ENCODE measurements around the gene CRK. TPM values are rescaled to one million over a fixed set of nuclear protein-coding genes. Genes with fewer than 3 reads are reported as not detected.
"Not testable (repeated sequence)": the region's sequence is repeated elsewhere in the genome, so short reads cannot be mapped to it uniquely, and the experiment has no call there.

CRK gene
- total and polyA plus RNA-seq, 12 donors, result 22.2 to 47.5 (median 36.0) TPM

- no peak for TF ChIP-seq CTCF (IDR thresholded peaks at IDR 0.05)
- Histone ChIP-seq H3K4me3 (no peak overlapping the region), H3K27me3 (no peaks in the 10 kb centered on the region), H3K4me1 (peaks cover 21 to 83% (median 68%) of the 10 kb centered on the region in 9 donors), H3K27ac (peak overlapping the region in 2 of 10 donors; percentile 1 to 97), H3K36me3 (peaks cover 0 to 40% (median 0%) of the 10 kb centered on the region in 9 donors), H3K9me3 (no peaks in the 10 kb centered on the region)
- intact Hi-C loops (cut with DNase I), result loop anchor here in 6 of 10 donors (5.0 to 10.0 kb wide), 4 partner anchors 58 to 88 kb away; partner anchors contain the start of gene INPP5K (in 3 of the 6)
- no peak for ATAC-seq
- peak in 1 of 2 donors; percentile 1 for DNase-seq
- WGBS, 2 donors, result 49 to 51% methylated on average over 5 of the region's 5 CpGs
These were observed 3.2 kb downstream of the CRK start for GRCh38 chr17:1452836-1453235.

DNA sequence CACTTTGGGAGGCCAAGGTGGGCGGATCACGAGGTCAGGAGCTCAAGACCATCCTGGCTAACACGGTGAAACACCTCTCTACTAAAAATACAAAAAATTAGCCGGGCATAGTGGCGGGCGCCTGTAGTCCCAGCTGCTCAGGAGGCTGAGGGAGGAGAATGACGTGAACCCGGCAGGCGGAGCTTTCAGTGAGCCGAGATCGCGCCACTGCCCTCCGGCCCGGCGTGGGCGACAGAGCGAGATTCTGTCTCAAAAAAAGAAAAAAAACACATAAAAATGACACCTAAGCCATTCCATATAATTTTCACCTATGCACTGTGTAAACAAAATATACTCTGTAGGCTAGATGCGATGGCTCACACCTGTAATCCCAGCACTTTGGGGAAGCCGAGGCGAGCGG is 5.8 kb downstream of the CRK start:
- Histone ChIP-seq H3K4me1 (peaks cover 22 to 94% (median 86%) of the 10 kb centered on the region in 9 donors), H3K36me3 (peaks cover 0 to 45% (median 0%) of the 10 kb centered on the region in 9 donors), H3K27ac (peak overlapping the region in 1 of 10 donors; percentile 15)
- intact Hi-C loops (cut with DNase I), result loop anchor here in 6 of 10 donors (5.0 to 10.0 kb wide), 4 partner anchors 55 to 85 kb away; partner anchors contain the start of gene INPP5K (in 3 of the 6)
- peak in 1 of 2 donors; percentile 3 for DNase-seq
- H3K4me3 ChIP-seq, ATAC-seq, H3K27me3 ChIP-seq, H3K9me3 ChIP-seq: not testable (repeated sequence)
- WGBS, 2 donors, result 94 to 95% methylated on average over 20 to 21 of the region's 21 CpGs

- Histone ChIP-seq H3K27me3 (no peaks in the 10 kb centered on the region), H3K27ac (peak overlapping the region in 1 of 10 donors; percentile 87), H3K4me3 (no peak overlapping the region), H3K4me1 (peaks cover 18 to 90% (median 84%) of the 10 kb centered on the region in 9 donors), H3K36me3 (peaks cover 0 to 46% (median 0%) of the 10 kb centered on the region in 9 donors), H3K9me3 (no peaks in the 10 kb centered on the region)
- no peak for DNase-seq
- ATAC-seq, result no peak
- 87 to 89% methylated on average over 5 of the region's 5 CpGs for WGBS, 2 donors
- intact Hi-C loops (cut with DNase I), result loop anchor here in 1 of 10 donors (5.0 kb wide), 1 partner anchor 77 kb away; no protein-coding TSS in a partner anchor
- no peak for TF ChIP-seq CTCF (IDR thresholded peaks at IDR 0.05)
These were observed 6.5 kb downstream of the CRK start for GRCh38 chr17:1449412-1449967.

GRCh38 chr17:1447052-1447451 is 9.0 kb downstream of the CRK start:
- ATAC-seq (peak; percentile 18 to 86 (median 56)), DNase-seq (no peak)
- Histone ChIP-seq H3K4me1 (peaks cover 9 to 69% (median 61%) of the 10 kb centered on the region in 9 donors), H3K4me3 (peak overlapping the region in 4 of 10 donors; percentile 2 to 17 (median 14)), H3K27me3 (no peaks in the 10 kb centered on the region), H3K9me3 (no peaks in the 10 kb centered on the region), H3K36me3 (peaks cover 0 to 50% (median 0%) of the 10 kb centered on the region in 9 donors), H3K27ac (peak overlapping the region; percentile 16 to 87 (median 63))
- intact Hi-C loops (cut with DNase I), result loop anchor here in 1 of 10 donors (5.0 kb wide), 1 partner anchor 75 kb away; no protein-coding TSS in a partner anchor
- TF ChIP-seq CTCF (IDR thresholded peaks at IDR 0.05), result no peak
- WGBS, 2 donors, result 50 to 57% methylated on average over 7 of the region's 7 CpGs
